ENCODE results near the gene PLCB4. TPM values are rescaled to one million over a fixed set of nuclear protein-coding genes. Genes with fewer than 3 reads are reported as not detected.

PLCB4 gene
- polyA plus RNA-seq, 1 of the 3 experiments (the other 2 are of a cell fraction), result 5.5 TPM

DNA sequence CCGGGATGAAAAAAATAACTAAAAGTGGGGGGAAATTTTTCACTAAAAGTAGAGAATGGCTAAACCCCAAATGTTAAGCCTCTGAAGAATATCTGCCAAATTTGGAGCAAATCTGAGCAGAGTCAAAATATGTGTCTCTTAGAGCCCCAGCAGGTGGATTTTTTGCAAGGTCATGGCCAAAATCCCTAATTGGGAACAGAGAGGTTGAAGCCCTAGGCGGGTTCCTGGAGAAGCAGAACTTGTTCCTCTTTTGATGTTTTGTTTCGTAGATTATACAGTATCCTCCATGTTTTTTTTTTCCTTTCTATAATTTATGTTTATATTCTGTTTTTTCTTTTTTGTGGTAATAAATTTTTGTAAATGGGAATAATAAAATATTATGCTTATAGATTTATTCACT lies 94.4 kb downstream of the PLCB4 start:
- H3K9me2 ChIP-seq, result no peaks in the 10 kb centered on the region
- TF ChIP-seq POLR2AphosphoS5 (IDR thresholded peaks at IDR 0.05; ENCODE audit: low read depth, low read length) (no peak), GATA2 (CRISPR knock-in tag; IDR thresholded peaks at IDR 0.05) (no peak), FOSL2 (IDR thresholded peaks at IDR 0.05; ENCODE audit: borderline replicate concordance, low read depth) (no peak), EZH2phosphoT487 (IDR thresholded peaks at IDR 0.05; ENCODE audit: borderline replicate concordance, low read depth) (no peak), TCF12 (IDR thresholded peaks at IDR 0.05) (no peak), IRF3 (IDR thresholded peaks at IDR 0.05; ENCODE audit: low read depth, low read length) (no peak), SIN3A (IDR thresholded peaks at IDR 0.05; ENCODE audit: borderline replicate concordance, low read depth, low read length) (no peak), EP300 (IDR thresholded peaks at IDR 0.05; ENCODE audit: borderline replicate concordance in 1 of 2, low read depth in 1 of 2, low read length in 1 of 2) (no peak), ELF1 (IDR thresholded peaks at IDR 0.05) (no peak), CHD2 (IDR thresholded peaks at IDR 0.05; ENCODE audit: low read length, partially characterized antibody) (no peak), GABPA (IDR thresholded peaks at IDR 0.05; ENCODE audit: low read depth) (no peak), MAX (IDR thresholded peaks at IDR 0.05; ENCODE audit: low read depth) (no peak), RCOR1 (IDR thresholded peaks at IDR 0.05; ENCODE audit: low read length) (no peak), JUND (IDR thresholded peaks at IDR 0.05) (no peak), SMC3 (IDR thresholded peaks at IDR 0.05; ENCODE audit: low read depth, low read length) (no peak)
- TF ChIP-seq, protein P1, sequence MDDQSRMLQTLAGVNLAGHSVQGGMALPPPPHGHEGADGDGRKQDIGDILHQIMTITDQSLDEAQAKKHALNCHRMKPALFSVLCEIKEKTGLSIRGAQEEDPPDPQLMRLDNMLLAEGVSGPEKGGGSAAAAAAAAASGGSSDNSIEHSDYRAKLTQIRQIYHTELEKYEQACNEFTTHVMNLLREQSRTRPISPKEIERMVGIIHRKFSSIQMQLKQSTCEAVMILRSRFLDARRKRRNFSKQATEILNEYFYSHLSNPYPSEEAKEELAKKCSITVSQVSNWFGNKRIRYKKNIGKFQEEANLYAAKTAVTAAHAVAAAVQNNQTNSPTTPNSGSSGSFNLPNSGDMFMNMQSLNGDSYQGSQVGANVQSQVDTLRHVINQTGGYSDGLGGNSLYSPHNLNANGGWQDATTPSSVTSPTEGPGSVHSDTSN (IDR thresholded peaks at IDR 0.05), result no peak
- TF ChIP-seq, protein P2, sequence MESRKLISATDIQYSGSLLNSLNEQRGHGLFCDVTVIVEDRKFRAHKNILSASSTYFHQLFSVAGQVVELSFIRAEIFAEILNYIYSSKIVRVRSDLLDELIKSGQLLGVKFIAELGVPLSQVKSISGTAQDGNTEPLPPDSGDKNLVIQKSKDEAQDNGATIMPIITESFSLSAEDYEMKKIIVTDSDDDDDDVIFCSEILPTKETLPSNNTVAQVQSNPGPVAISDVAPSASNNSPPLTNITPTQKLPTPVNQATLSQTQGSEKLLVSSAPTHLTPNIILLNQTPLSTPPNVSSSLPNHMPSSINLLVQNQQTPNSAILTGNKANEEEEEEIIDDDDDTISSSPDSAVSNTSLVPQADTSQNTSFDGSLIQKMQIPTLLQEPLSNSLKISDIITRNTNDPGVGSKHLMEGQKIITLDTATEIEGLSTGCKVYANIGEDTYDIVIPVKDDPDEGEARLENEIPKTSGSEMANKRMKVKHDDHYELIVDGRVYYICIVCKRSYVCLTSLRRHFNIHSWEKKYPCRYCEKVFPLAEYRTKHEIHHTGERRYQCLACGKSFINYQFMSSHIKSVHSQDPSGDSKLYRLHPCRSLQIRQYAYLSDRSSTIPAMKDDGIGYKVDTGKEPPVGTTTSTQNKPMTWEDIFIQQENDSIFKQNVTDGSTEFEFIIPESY (IDR thresholded peaks at IDR 0.05; ENCODE audit: borderline replicate concordance, low read depth), result no peak
- H3K9me3 ChIP-seq, result no peaks in the 10 kb centered on the region
- no peak overlapping the region for H3K27ac ChIP-seq (ENCODE audit: low read depth in 2 of 2, low read length in 1 of 2)
- POLR2A ChIA-PET, result no interaction called here
- H2AFZ ChIP-seq (ENCODE audit: low read depth), result no peak overlapping the region
- no peaks in the 10 kb centered on the region for H3F3A ChIP-seq (replicated peaks; ENCODE audit: insufficient read depth)
- no peaks in the 10 kb centered on the region for H4K20me1 ChIP-seq (ENCODE audit: insufficient read depth)
- H3K9ac ChIP-seq, result no peak overlapping the region
- H3K4me3 ChIP-seq (ENCODE audit: low read depth in 2 of 2, low read length in 1 of 2), result no peak overlapping the region
- H3K4me2 ChIP-seq, result no peak overlapping the region
- peaks cover 12 to 21% of the 10 kb centered on the region in 2 experiments; a peak in 3 of 4 replicates for H3K4me1 ChIP-seq (ENCODE audit: control insufficient read depth in 1 of 2, insufficient read depth in 2 of 2, low read depth in 1 of 2, low read length in 1 of 2)
- H3K79me2 ChIP-seq (ENCODE audit: insufficient read depth), result no peaks in the 10 kb centered on the region; the same call in 1 of the 2 replicates
- CTCF ChIA-PET, result no interaction called here
- WGBS (ENCODE audit: low lambda C conversion rate), result 94% methylated on average over 3 of the region's 3 CpGs
- H3K27me3 ChIP-seq (ENCODE audit: insufficient read depth), result no peaks in the 10 kb centered on the region
- H3K36me3 ChIP-seq (replicated peaks in 1 of 2; ENCODE audit: control insufficient read depth in 1 of 2, insufficient read depth in 2 of 2, low read length in 1 of 2), result no peaks in the 10 kb centered on the region
- DNase-seq, result no peak

Data from SK-N-SH (cell line).